ENCODE results near the gene ZC3H13.

ZC3H13 gene

GRCh38 chr13:46062185-46062584 lies 9.6 kb upstream of the ZC3H13 start:
- no peak for FAIRE-seq

DNA sequence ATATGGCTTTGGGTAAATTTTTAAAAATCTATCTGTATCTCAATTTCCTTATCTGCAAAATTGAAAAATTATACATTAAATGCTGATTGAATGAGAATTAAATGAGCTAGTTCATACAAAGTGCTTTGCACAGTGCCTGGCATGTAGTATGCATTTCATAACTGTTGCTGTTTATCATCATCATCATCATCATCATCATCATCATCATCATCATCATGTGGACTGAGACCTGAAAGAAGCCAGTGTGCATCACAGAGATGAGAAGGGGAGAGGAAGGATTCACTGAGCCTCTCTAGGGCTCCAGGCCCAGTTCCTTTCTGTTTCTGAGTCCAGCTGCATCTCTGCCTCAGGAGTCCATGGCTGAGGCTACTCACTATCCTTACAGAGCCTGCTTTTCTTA lies 6.9 kb upstream of the ZC3H13 start:
- no peak for FAIRE-seq

DNA sequence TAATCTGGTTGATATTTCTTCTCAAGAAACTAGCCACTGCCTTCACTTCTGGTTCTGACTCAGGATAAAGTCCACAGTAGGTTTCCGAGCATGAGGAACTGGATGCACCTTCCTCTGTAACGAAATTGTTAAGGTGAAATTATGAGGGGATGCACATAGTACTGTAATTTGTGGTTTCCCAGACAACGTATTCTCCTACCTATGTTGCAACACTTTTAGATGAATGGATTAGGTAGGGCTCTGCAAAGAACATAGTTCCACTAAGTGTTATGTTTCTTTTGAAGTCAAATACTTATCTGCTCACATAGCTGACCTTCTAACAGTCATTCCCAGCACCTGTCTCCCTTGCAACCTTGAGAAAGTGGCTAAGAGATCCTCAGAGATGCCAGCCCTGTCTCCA lies 5.7 kb upstream of the ZC3H13 start:
- no peak for FAIRE-seq

DNA sequence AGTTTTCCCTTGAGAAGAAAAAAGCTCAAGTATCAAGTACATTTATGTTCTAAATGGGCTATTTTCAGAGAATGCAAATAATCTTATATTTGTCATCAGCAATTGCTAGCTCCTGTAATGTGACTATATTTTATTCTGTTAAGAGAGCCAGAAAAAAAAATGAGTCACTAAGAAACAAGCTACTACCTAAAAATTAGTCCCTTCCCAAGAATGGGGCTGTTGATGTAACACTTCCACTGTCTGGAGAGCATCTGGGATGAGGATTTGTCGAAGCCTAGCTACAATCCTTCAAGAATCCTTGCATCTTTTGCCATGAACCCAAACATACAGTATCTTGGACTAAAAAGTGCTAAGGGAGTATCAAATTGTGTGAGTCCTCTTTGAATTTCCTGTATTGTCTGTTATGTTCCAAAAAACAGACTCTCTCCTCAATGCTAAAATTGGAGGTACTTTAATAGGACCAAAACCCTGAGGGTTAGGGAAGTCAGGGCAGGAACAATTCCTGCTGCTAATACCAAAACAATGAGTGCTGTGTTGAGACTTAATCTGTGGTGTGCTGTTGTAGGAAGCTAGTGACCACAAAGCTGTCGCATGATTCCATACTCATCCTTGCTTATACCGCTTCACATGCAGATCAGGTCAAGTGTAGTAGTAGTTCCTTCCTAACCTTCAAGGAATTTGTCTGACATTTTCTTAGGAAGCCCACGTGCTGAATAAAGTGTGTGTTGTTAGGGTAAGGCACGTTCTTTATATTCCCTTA lies 4.9 kb upstream of the ZC3H13 start:
- FAIRE-seq = no peak

GRCh38 chr13:46053162-46054012 lies 841 bp upstream of the ZC3H13 start:
- FAIRE-seq = no peak

DNA sequence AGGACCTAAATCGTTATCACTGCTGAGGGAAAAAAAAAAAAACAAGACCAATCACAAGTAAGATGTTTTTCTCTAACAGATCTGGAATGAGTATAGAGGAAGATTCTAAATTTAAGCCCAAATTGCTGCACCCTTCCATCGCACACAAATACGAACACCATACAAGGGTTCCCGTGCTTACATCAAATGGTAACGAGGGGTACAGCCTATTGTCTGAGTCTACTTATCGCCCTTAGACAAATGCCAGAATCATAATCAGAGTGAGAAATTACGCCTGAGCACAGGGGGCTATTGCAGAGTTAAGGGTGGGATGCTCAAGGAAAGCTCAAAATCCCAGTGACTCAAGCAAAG lies 603 bp downstream of the ZC3H13 start:
- no peak for FAIRE-seq

GRCh38 chr13:46050771-46051170 lies 1.8 kb downstream of the ZC3H13 start:
- FAIRE-seq = no peak

DNA sequence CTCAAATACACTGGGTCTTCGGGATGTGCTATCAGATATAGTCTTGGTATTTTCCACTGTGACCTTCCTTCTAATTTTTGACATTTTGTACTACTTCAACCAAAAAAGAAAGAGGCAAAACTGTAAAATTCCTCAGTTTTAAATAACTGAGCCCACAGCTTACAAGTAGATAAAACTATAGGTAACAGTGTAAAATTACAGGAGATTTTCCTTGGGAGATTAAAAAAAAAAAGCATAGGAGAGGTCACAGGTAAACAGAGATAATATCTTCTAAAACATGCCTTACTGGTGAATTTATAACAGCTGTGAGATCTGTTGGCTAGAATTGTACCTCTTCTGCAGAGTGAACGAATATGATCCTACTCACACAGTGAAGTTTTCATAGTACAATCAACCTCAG lies 7.1 kb downstream of the ZC3H13 start:
- FAIRE-seq = no peak

DNA sequence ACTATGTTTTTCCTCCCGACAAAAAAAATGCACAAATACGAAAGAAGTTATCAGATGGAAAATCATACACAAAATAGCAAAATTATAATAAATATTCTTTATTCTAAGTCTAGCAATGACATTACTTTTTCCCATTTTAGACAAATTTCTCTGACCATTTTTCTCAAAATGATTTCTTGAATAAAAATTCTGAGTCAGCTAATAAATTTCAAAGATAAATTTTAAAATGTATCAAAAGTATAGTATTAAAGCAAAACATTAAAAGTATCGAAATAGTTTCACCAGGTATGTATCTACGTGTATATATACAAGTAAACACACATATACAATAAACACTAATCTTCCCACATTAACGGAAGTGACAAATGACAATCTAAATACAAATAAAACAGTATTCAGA lies 8.9 kb downstream of the ZC3H13 start:
- FAIRE-seq = no peak

- FAIRE-seq = no peak
Observed at GRCh38 chr13:46041419-46041839, 11.1 kb downstream of the ZC3H13 start.

- no peak for FAIRE-seq
Observed at GRCh38 chr13:46040763-46041162, 11.8 kb downstream of the ZC3H13 start.

DNA sequence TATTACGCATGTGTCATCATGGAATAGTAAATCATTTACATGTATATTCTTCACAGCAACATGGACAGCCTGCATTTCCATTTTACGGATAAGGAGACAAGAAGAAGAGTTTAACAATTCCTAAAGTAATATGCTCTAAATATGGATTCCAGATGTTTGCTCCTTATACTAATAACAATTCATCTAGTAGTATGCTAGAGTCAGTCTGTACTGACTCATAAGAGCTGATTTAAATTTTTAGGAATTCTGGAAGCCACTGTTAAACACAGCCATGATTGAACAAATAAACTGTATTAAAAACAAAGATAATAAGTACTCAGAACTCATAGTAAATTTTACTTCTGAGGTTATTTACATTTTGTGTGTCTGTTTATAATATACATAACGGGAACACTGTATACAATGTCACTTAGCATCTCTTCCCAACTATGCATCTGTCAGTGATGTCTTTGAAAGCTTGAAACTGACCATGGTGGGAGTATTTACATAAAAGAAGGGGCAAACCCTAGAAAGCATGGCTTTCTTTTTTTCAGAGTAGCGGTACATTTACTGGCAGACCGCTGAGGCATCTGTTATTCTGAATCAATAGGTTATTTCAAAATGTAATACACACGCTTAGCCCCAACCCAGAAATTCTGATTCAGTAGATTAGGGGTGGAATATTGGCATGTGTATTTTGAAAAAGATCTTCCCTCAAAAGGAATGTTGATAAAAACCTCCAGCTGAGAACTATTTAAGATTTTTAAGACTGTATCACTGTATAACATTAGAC lies 12.9 kb downstream of the ZC3H13 start:
- FAIRE-seq = no peak

GRCh38 chr13:46038296-46038695 lies 14.2 kb downstream of the ZC3H13 start:
- no peak for FAIRE-seq

DNA sequence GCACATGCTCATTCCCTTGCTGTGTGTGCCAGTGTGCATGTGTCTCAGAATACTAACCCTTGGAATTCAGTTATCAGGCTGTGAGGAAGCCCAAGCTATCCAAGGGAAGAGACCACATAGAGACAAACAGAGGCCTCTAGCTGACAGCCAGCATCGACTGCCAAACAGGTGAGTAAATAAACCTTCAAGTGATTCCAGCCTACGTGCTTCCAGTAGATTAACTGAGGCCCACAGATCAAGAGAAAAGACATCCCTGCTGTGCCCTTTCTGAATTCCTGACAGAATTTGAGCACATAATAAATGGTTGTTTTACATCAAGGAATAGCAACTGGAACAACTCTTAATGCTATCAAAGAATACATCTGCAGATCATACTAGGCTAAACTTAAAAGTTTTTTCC lies 17.5 kb downstream of the ZC3H13 start:
- FAIRE-seq = no peak

GRCh38 chr13:46032341-46032740 lies 20.2 kb downstream of the ZC3H13 start:
- no peak for FAIRE-seq

GRCh38 chr13:46031581-46032263 lies 20.8 kb downstream of the ZC3H13 start:
- FAIRE-seq = no peak

- FAIRE-seq = no peak
Observed at GRCh38 chr13:46025157-46025556, 27.4 kb downstream of the ZC3H13 start.

- no peak for FAIRE-seq
Observed at GRCh38 chr13:46022481-46022880, 30.1 kb downstream of the ZC3H13 start.

DNA sequence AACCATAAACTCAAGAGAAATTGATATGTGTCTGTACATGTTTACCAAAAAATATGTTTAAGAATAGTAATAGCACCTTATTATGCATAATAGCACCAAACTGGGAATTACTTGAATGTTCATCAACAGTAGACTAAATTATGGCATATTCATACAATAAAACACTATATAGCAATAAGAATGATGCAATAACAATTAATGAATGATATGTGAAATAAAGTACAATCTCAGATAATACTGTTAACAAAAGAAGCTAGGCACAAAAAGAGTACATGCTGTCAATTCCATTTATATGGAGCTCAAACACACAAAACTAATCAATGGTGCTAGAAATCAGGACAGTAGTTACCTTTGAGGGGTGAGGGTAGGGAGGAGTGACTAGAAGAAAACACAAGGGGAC lies 36.3 kb downstream of the ZC3H13 start:
- FAIRE-seq = no peak

- no peak for FAIRE-seq
Observed at GRCh38 chr13:46015366-46015765, 37.2 kb downstream of the ZC3H13 start.

DNA sequence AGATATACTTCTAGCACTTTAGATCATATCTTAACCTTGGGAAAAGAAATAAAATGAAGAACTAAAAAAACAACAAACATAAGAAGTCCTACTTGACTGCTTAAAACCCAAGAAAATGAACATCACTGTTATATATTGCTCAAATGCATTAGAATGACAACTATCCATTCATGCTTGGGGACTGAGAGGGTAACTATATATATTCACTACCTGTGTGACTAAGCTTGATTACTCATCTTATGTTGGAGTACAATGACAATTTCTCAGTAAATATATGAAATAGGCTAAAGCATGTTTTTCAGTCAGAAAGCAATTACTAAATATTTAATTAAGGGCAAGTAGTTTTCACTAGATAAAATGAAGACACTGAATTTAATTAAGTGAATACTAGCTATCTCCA lies 40.1 kb downstream of the ZC3H13 start:
- FAIRE-seq = no peak

- FAIRE-seq = peak; percentile 75
Observed at GRCh38 chr13:46010148-46010547, 42.4 kb downstream of the ZC3H13 start.

DNA sequence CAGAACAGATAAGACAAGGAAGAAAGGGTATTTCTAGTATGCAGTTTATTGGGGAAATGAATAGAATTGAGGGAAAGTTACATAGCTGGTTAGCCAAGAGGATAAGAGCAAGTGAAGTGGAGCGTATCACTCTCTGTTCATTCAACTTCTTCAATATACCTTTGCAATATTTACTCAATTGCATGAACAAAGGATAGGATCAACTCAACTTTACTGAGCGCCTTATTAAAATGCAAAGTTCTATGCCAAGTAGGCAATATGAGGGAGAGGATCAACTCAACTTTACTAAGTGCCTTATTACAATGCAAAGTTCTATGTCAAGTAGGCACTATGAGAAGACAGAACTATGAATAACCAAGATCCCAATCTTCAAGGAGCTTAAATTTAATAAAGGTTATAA lies 43.9 kb downstream of the ZC3H13 start:
- FAIRE-seq = no peak
